Vagina (tissue), 2 donors: Measurements from ENCODE around the gene ANO8. TPM values are rescaled to one million over a fixed set of nuclear protein-coding genes. Genes with fewer than 3 reads are reported as not detected.
A peak's percentile ranks its signal among the peaks of the same experiment; 100 is the strongest.

Experiments
- DNase-seq, 2 donors: peaks; one replicate each; pipeline ENCODE4 v3.0.0-alpha.2; 2017; ENCODE audit errors: extremely low spot score in 2 of 2
- H3K27ac ChIP-seq: fragments of 200-600 bp; sonication (generic); one replicate; pipeline ENCODE4 v1.5.1; 2019
- H3K27me3 ChIP-seq: fragments of 200-600 bp; sonication (generic); one replicate; pipeline ENCODE4 v1.5.1; 2019
- H3K36me3 ChIP-seq, 2 donors: fragments of 200-600 bp; sonication (generic); one replicate each; pipeline ENCODE4 v1.5.1; 2017 to 2019
- H3K4me1 ChIP-seq: fragments of 200-600 bp; sonication (generic); one replicate; pipeline ENCODE4 v1.5.1; 2019
- H3K4me3 ChIP-seq, 2 donors: fragments of 200-600 bp; sonication (generic); 1 replicate in 1 of 2; 2 replicates in 1 of 2; pipeline ENCODE4 v1.5.1; 2016 to 2019
- H3K9me3 ChIP-seq: fragments of 200-600 bp; sonication (generic); one replicate; pipeline ENCODE4 v1.5.1; 2019
- CTCF ChIP-seq, 3 experiments: fragments of 450-650 bp in 2 of 3; fragments of 200-600 bp in 1 of 3; sonication (generic) in 1 of 3; IDR thresholded peaks; one replicate each; pipeline ENCODE4 v1.5.1; 2017 to 2019; ENCODE audit warnings: antibody characterized with exemption in 3 of 3, mild to moderate bottlenecking in 2 of 3, moderate library complexity in 2 of 3
- POLR2A ChIP-seq, 2 donors: fragments of 450-650 bp; IDR thresholded peaks; one replicate each; pipeline ENCODE4 v1.6.1; 2017; ENCODE audit warnings: antibody characterized with exemption in 2 of 2, mild to moderate bottlenecking in 2 of 2, moderate library complexity in 2 of 2
- POLR2AphosphoS5 ChIP-seq, 2 donors: sonication (generic); formaldehyde crosslinking; IDR thresholded peaks; one replicate each; pipeline ENCODE4 v1.9.0; 2017; ENCODE audit warnings: antibody characterized with exemption in 2 of 2, mild to moderate bottlenecking in 2 of 2, low read depth in 1 of 2; ENCODE audit not compliant: insufficient read depth in 1 of 2
- intact Hi-C: fragments of 100-400 bp; cut with DNase I; formaldehyde crosslinking; loops from one replicate; pipeline ENCODE4 v1.15.1; 2023
- total RNA-seq: library from RNA; depleted of rRNA; stranded (reverse); fragments of >200 nt; gene quantifications from one replicate; pipeline ENCODE4 v1.2.3, GENCODE V29; 2016

ANO8 gene
- total RNA-seq, 1 donor from 2014 or later = 10.3 TPM

- Histone ChIP-seq H3K36me3 (no peaks in the 10 kb centered on the region), H3K4me1 (peaks cover 51% of the 10 kb centered on the region), H3K4me3 (peak overlapping the region in 1 of 2 donors; percentile 89), H3K9me3 (no peaks in the 10 kb centered on the region), H3K27me3 (no peaks in the 10 kb centered on the region), H3K27ac (peak overlapping the region; percentile 92)
- TF ChIP-seq POLR2AphosphoS5 (IDR thresholded peaks at IDR 0.05; ENCODE audit: insufficient read depth in 1 of 2, low read depth in 1 of 2) (no peak), CTCF (IDR thresholded peaks at IDR 0.05) (no peak), POLR2A (IDR thresholded peaks at IDR 0.05) (no peak)
- intact Hi-C loops = no loop called here
- DNase-seq = no peak
These were observed 30.8 kb downstream of the ANO8 start for GRCh38 chr19:17303940-17304267.

GRCh38 chr19:17303167-17303939 is 31.3 kb downstream of the ANO8 start, which contains the start of gene ABHD8:
Gene ABHD8 (minus strand): TSS chr19:17303425. CDS start chr19:17301616, 1,809 bp downstream.
- H3K27ac ChIP-seq = peak within 1 kb of the TSS; percentile 92
- peak within 1 kb of the TSS; percentile 60 to 89 for H3K4me3 ChIP-seq
- TF ChIP-seq CTCF (IDR thresholded peaks at IDR 0.05) (peak; percentile 33 to 71 (median 51)), POLR2AphosphoS5 (IDR thresholded peaks at IDR 0.05; ENCODE audit: insufficient read depth in 1 of 2, low read depth in 1 of 2) (peak; percentile 38 to 64), POLR2A (IDR thresholded peaks at IDR 0.05) (peak in 1 of 2 donors; percentile 49)
- peaks cover 51% of the 10 kb centered on the region for H3K4me1 ChIP-seq
- no peaks in the 10 kb centered on the region for H3K27me3 ChIP-seq
- peak in 1 of 2 donors; percentile 97 for DNase-seq
- intact Hi-C loops = no loop called here
- H3K9me3 ChIP-seq = no peaks in the 10 kb centered on the region
- H3K36me3 ChIP-seq = peaks cover 0 to 2% of the 10 kb centered on the region in 2 donors

- H3K36me3 ChIP-seq = peaks cover 0 to 7% of the 10 kb centered on the region in 2 donors
- intact Hi-C loops = no loop called here
- H3K9me3 ChIP-seq = no peaks in the 10 kb centered on the region
- no peaks in the 10 kb centered on the region for H3K27me3 ChIP-seq
- peak overlapping the region; percentile 92 for H3K27ac ChIP-seq
- peaks cover 48% of the 10 kb centered on the region for H3K4me1 ChIP-seq
- TF ChIP-seq POLR2AphosphoS5 (IDR thresholded peaks at IDR 0.05; ENCODE audit: insufficient read depth in 1 of 2, low read depth in 1 of 2) (no peak), POLR2A (IDR thresholded peaks at IDR 0.05) (no peak), CTCF (IDR thresholded peaks at IDR 0.05) (no peak)
- no peak for DNase-seq
- H3K4me3 ChIP-seq = peak overlapping the region; percentile 60 to 89
These were observed 32.1 kb downstream of the ANO8 start for GRCh38 chr19:17302391-17303166.

GRCh38 chr19:17300992-17301619 is 33.5 kb downstream of the ANO8 start:
- DNase-seq = no peak
- no peak overlapping the region for H3K27ac ChIP-seq
- H3K27me3 ChIP-seq = no peaks in the 10 kb centered on the region
- H3K9me3 ChIP-seq = no peaks in the 10 kb centered on the region
- intact Hi-C loops = no loop called here
- no peak overlapping the region for H3K4me3 ChIP-seq
- H3K36me3 ChIP-seq = peaks cover 0 to 7% of the 10 kb centered on the region in 2 donors
- peaks cover 33% of the 10 kb centered on the region for H3K4me1 ChIP-seq
- TF ChIP-seq POLR2A (IDR thresholded peaks at IDR 0.05) (no peak), POLR2AphosphoS5 (IDR thresholded peaks at IDR 0.05; ENCODE audit: insufficient read depth in 1 of 2, low read depth in 1 of 2) (no peak), CTCF (IDR thresholded peaks at IDR 0.05) (no peak)
